Measurements from ENCODE around the gene PADI3.

PADI3 gene

GRCh38 chr1:17272646-17273045, 23.7 kb downstream of the PADI3 start:
- in situ Hi-C loops (cut with MboI; ENCODE audit: low sequenced_read_pairs, unreplicated experiment), result no loop called here
- no peak for TF ChIP-seq CTCF (IDR thresholded peaks at IDR 0.05; ENCODE audit: borderline replicate concordance, control extremely low read depth, extremely low read depth, insufficient read depth, missing control alignments)
- DNase-seq (ENCODE audit: low spot score), result no peak

GRCh38 chr1:17273096-17273495, 24.2 kb downstream of the PADI3 start:
- in situ Hi-C loops (cut with MboI; ENCODE audit: low sequenced_read_pairs, unreplicated experiment), result no loop called here
- no peak for TF ChIP-seq CTCF (IDR thresholded peaks at IDR 0.05; ENCODE audit: borderline replicate concordance, control extremely low read depth, extremely low read depth, insufficient read depth, missing control alignments)
- DNase-seq (ENCODE audit: low spot score), result no peak

- TF ChIP-seq CTCF (IDR thresholded peaks at IDR 0.05; ENCODE audit: borderline replicate concordance, control extremely low read depth, extremely low read depth, insufficient read depth, missing control alignments), result peak; percentile 72
- peak; percentile 80 for DNase-seq (ENCODE audit: low spot score)
- in situ Hi-C loops (cut with MboI; ENCODE audit: low sequenced_read_pairs, unreplicated experiment), result no loop called here
Observed at GRCh38 chr1:17274186-17275170, 25.6 kb downstream of the PADI3 start.

GRCh38 chr1:17276568-17276967, 27.7 kb downstream of the PADI3 start:
- in situ Hi-C loops (cut with MboI; ENCODE audit: low sequenced_read_pairs, unreplicated experiment), result no loop called here
- TF ChIP-seq CTCF (IDR thresholded peaks at IDR 0.05; ENCODE audit: borderline replicate concordance, control extremely low read depth, extremely low read depth, insufficient read depth, missing control alignments), result no peak
- no peak for DNase-seq (ENCODE audit: low spot score)

- in situ Hi-C loops (cut with MboI; ENCODE audit: low sequenced_read_pairs, unreplicated experiment), result no loop called here
- TF ChIP-seq CTCF (IDR thresholded peaks at IDR 0.05; ENCODE audit: borderline replicate concordance, control extremely low read depth, extremely low read depth, insufficient read depth, missing control alignments), result no peak
- no peak for DNase-seq (ENCODE audit: low spot score)
Observed at GRCh38 chr1:17277511-17278159, 28.7 kb downstream of the PADI3 start.

GRCh38 chr1:17278996-17279830, 30.3 kb downstream of the PADI3 start:
- TF ChIP-seq CTCF (IDR thresholded peaks at IDR 0.05; ENCODE audit: borderline replicate concordance, control extremely low read depth, extremely low read depth, insufficient read depth, missing control alignments), result no peak
- in situ Hi-C loops (cut with MboI; ENCODE audit: low sequenced_read_pairs, unreplicated experiment), result no loop called here
- DNase-seq (ENCODE audit: low spot score), result no peak
